KMS-11 (cell line): ENCODE results near the gene PRR32.

Source experiments
- H2AFZ ChIP-seq: fragments of 200-600 bp; sonication (generic); 2 replicates; pipeline ENCODE4 v1.6.1; 2016; ENCODE audit warnings: antibody characterized with exemption, mixed run types, low read depth
- H3K27ac ChIP-seq: fragments of 200-600 bp; sonication (generic); 2 replicates; pipeline ENCODE4 v1.6.1; 2016; ENCODE audit warnings: mild to moderate bottlenecking, mixed run types
- H3K27me3 ChIP-seq: fragments of 200-600 bp; sonication (generic); 2 replicates; pipeline ENCODE4 v1.6.1; 2017; ENCODE audit warnings: mild to moderate bottlenecking, low read depth, mixed run types, moderate library complexity; ENCODE audit not compliant: insufficient read depth
- H3K36me3 ChIP-seq: fragments of 200-600 bp; sonication (generic); 2 replicates; pipeline ENCODE4 v1.6.1; 2017; ENCODE audit warnings: mild to moderate bottlenecking, mixed run types; ENCODE audit not compliant: insufficient read depth
- H3K4me1 ChIP-seq: fragments of 200-600 bp; sonication (generic); 2 replicates; pipeline ENCODE4 v1.6.1; 2016; ENCODE audit warnings: mild to moderate bottlenecking, low read depth, mixed run types; ENCODE audit not compliant: poor library complexity, severe bottlenecking
- H3K4me2 ChIP-seq: fragments of 200-600 bp; sonication (generic); 2 replicates; pipeline ENCODE4 v1.7.0; 2016; ENCODE audit warnings: mild to moderate bottlenecking, mixed run types
- H3K4me3 ChIP-seq: fragments of 200-600 bp; sonication (generic); IDR thresholded peaks from 2 replicates; pipeline ENCODE4 v1.6.1; 2017; ENCODE audit warnings: low read depth, low read length, mixed read lengths; ENCODE audit not compliant: insufficient read depth
- H3K79me2 ChIP-seq: fragments of 200-600 bp; sonication (generic); 2 replicates; pipeline ENCODE4 v1.6.1; 2016; ENCODE audit warnings: low read depth, mixed run types; ENCODE audit not compliant: insufficient read depth
- H3K9ac ChIP-seq: fragments of 200-600 bp; sonication (generic); 2 replicates; pipeline ENCODE4 v1.6.1; 2016; ENCODE audit warnings: mild to moderate bottlenecking, mixed run types
- H4K20me1 ChIP-seq: fragments of 200-600 bp; sonication (generic); 2 replicates; pipeline ENCODE4 v1.6.1; 2016; ENCODE audit warnings: mild to moderate bottlenecking, mixed run types; ENCODE audit not compliant: insufficient read depth
- CTCF ChIP-seq: fragments of 200-600 bp; sonication (generic); conservative IDR thresholded peaks from 2 replicates; pipeline ENCODE4 v1.6.1; 2017; ENCODE audit warnings: low read depth, mild to moderate bottlenecking, antibody characterized with exemption, low read length, moderate library complexity, mixed read lengths

PRR32 gene

GRCh38 chrX:126815806-126816205 lies 3.7 kb upstream of the PRR32 start:
- no peak overlapping the region for H3K9ac ChIP-seq
- no peak overlapping the region for H3K4me3 ChIP-seq
- H3K4me1 ChIP-seq = no peaks in the 10 kb centered on the region
- H3K27me3 ChIP-seq = no peaks in the 10 kb centered on the region
- no peaks in the 10 kb centered on the region for H3K36me3 ChIP-seq
- no peak overlapping the region for H3K4me2 ChIP-seq
- H3K79me2 ChIP-seq = no peaks in the 10 kb centered on the region
- no peak overlapping the region for H3K27ac ChIP-seq
- H2AFZ ChIP-seq = no peak overlapping the region
- TF ChIP-seq CTCF = no peak
- no peaks in the 10 kb centered on the region for H4K20me1 ChIP-seq

- Histone ChIP-seq H3K27ac (no peak overlapping the region), H2AFZ (no peak overlapping the region), H3K79me2 (no peaks in the 10 kb centered on the region), H3K4me2 (no peak overlapping the region), H3K4me3 (no peak overlapping the region), H3K4me1 (no peaks in the 10 kb centered on the region), H4K20me1 (no peaks in the 10 kb centered on the region), H3K36me3 (no peaks in the 10 kb centered on the region), H3K27me3 (no peaks in the 10 kb centered on the region), H3K9ac (no peak overlapping the region)
- no peak for TF ChIP-seq CTCF
Observed at GRCh38 chrX:126820700-126821420, 1.3 kb downstream of the PRR32 start.

GRCh38 chrX:126824338-126825007 lies 4.9 kb downstream of the PRR32 start:
- Histone ChIP-seq H4K20me1 (no peaks in the 10 kb centered on the region), H3K4me1 (no peaks in the 10 kb centered on the region), H3K27me3 (no peaks in the 10 kb centered on the region), H3K79me2 (no peaks in the 10 kb centered on the region), H2AFZ (no peak overlapping the region), H3K27ac (no peak overlapping the region), H3K4me2 (no peak overlapping the region), H3K36me3 (no peaks in the 10 kb centered on the region), H3K9ac (no peak overlapping the region), H3K4me3 (no peak overlapping the region)
- TF ChIP-seq CTCF = no peak

GRCh38 chrX:126825566-126826193 lies 6.2 kb downstream of the PRR32 start:
- H3K27ac ChIP-seq = no peak overlapping the region
- no peaks in the 10 kb centered on the region for H3K36me3 ChIP-seq
- H3K4me3 ChIP-seq = no peak overlapping the region
- no peak for TF ChIP-seq CTCF
- H3K79me2 ChIP-seq = no peaks in the 10 kb centered on the region
- no peak overlapping the region for H2AFZ ChIP-seq
- no peaks in the 10 kb centered on the region for H3K27me3 ChIP-seq
- no peak overlapping the region for H3K4me2 ChIP-seq
- no peak overlapping the region for H3K9ac ChIP-seq
- H4K20me1 ChIP-seq = no peaks in the 10 kb centered on the region
- no peaks in the 10 kb centered on the region for H3K4me1 ChIP-seq
